ENCODE results near the gene ARRB1. TPM values are rescaled to one million over a fixed set of nuclear protein-coding genes. Genes with fewer than 3 reads are reported as not detected.

ARRB1 gene
- polyA plus RNA-seq, 1 experiment: 15.7 TPM

DNA sequence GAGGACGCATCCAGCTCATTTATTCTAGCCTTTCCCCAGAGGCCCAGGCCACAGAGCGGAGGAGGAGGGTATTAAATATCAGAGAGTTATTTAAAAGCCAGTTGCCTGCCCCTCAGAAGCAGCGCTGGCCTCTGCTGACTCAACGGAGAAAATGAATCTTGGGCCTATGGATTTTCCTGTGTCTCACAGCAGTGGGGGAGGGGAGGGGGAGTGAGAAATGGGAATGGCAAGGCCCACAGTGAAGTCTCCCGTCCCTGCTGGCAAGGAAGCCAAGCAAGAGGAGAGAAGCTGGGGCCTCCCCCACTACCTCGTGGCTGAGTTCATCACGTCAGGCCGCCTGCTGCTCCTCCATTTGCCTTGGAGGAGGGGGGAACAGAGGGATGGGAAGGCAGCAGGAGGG lies 115.4 kb downstream of the ARRB1 start:
- H3K4me3 ChIP-seq (ENCODE audit: low read depth, low read length): no peak overlapping the region
- H3K27me3 ChIP-seq (ENCODE audit: control insufficient read depth, insufficient read depth, low read length): peaks cover 20% of the 10 kb centered on the region
- DNase-seq (ENCODE audit: low read depth): no peak
- ChIA-PET POLR2A (no interaction called here), CTCF (interaction anchor here (1.9 to 2.1 kb wide), 2 partner anchors 12 to 31 kb away, joined by 7 read pairs; no protein-coding TSS in a partner anchor)
- TF ChIP-seq, protein P1, sequence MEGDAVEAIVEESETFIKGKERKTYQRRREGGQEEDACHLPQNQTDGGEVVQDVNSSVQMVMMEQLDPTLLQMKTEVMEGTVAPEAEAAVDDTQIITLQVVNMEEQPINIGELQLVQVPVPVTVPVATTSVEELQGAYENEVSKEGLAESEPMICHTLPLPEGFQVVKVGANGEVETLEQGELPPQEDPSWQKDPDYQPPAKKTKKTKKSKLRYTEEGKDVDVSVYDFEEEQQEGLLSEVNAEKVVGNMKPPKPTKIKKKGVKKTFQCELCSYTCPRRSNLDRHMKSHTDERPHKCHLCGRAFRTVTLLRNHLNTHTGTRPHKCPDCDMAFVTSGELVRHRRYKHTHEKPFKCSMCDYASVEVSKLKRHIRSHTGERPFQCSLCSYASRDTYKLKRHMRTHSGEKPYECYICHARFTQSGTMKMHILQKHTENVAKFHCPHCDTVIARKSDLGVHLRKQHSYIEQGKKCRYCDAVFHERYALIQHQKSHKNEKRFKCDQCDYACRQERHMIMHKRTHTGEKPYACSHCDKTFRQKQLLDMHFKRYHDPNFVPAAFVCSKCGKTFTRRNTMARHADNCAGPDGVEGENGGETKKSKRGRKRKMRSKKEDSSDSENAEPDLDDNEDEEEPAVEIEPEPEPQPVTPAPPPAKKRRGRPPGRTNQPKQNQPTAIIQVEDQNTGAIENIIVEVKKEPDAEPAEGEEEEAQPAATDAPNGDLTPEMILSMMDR (IDR thresholded peaks at IDR 0.05; ENCODE audit: insufficient read depth, low read depth, low read length): no peak
- no peaks in the 10 kb centered on the region for H3K36me3 ChIP-seq (ENCODE audit: control insufficient read depth, insufficient read depth, low read length)

- H3K27me3 ChIP-seq (ENCODE audit: control insufficient read depth, insufficient read depth, low read length): peaks cover 9% of the 10 kb centered on the region
- ChIA-PET CTCF (interaction anchor here (0.7 to 4.5 kb wide), 5 partner anchors 8 to 93 kb away, joined by 3 to 27 read pairs (median 7); partner anchors contain the start of gene TPBGL), POLR2A (no interaction called here)
- TF ChIP-seq, protein P1 (IDR thresholded peaks at IDR 0.05; ENCODE audit: insufficient read depth, low read depth, low read length): no peak
- H3K36me3 ChIP-seq (ENCODE audit: control insufficient read depth, insufficient read depth, low read length): no peaks in the 10 kb centered on the region
- no peak overlapping the region for H3K4me3 ChIP-seq (ENCODE audit: low read depth, low read length)
- no peak for DNase-seq (ENCODE audit: low read depth)
Observed at GRCh38 chr11:75233754-75234172, 117.7 kb downstream of the ARRB1 start.

DNA sequence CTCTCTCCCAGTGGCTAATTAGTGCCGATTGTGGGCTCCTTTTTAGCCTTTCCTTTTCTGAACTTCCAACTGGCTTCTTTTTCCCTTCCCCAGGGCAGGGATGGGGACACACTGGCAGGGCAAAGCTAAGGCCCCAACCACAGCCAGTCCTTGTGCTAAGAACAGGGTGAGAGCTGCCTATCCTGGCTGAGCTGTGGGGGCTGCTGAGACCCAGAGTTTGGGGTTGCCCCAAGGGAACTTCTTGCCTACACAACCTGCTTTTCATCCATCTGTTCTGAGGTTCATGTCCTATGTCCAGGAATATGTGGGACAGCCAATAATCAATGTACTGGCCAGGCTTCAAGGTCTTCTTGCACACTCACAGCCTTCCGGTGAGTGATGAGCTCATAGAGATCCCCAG lies 120.8 kb downstream of the ARRB1 start:
- ChIA-PET CTCF (interaction anchor here (1.0 to 4.5 kb wide), 2 partner anchors 11 to 90 kb away, joined by 3 to 27 read pairs; partner anchors contain the start of gene TPBGL), POLR2A (no interaction called here)
- no peak overlapping the region for H3K4me3 ChIP-seq (ENCODE audit: low read depth, low read length)
- TF ChIP-seq, protein P1 (IDR thresholded peaks at IDR 0.05; ENCODE audit: insufficient read depth, low read depth, low read length): no peak
- peaks cover 3% of the 10 kb centered on the region; the same call in 1 of the 2 replicates for H3K27me3 ChIP-seq (ENCODE audit: control insufficient read depth, insufficient read depth, low read length)
- no peak for DNase-seq (ENCODE audit: low read depth)
- H3K36me3 ChIP-seq (ENCODE audit: control insufficient read depth, insufficient read depth, low read length): no peaks in the 10 kb centered on the region

DNA sequence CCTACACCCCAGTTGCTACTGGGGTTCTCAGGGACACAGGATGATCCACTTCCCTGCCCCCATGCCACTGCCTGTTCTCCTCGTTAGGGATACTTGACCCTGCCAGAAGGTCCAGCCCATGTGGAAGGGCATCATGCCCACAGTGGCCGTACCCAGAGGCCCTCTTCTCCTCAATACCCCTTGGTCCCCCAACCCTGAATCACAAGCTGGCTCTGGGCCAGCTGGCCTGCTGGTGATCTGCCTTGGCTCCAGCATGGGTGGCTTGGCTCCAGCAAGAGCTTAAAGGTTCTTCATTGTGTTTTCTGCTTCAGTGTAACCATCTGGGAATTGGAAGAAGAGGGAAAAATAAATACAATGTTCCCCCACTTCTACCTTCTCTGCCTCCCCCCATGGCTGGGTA lies 122.0 kb downstream of the ARRB1 start:
- ChIA-PET CTCF (interaction anchor here (1.9 to 4.5 kb wide), 2 partner anchors 12 to 24 kb away, joined by 6 to 27 read pairs; partner anchors contain the start of gene TPBGL), POLR2A (no interaction called here)
- no peak for DNase-seq (ENCODE audit: low read depth)
- TF ChIP-seq, protein P1 (IDR thresholded peaks at IDR 0.05; ENCODE audit: insufficient read depth, low read depth, low read length): no peak
- Histone ChIP-seq H3K27me3 (ENCODE audit: control insufficient read depth, insufficient read depth, low read length) (peaks cover 7% of the 10 kb centered on the region; the same call in 1 of the 2 replicates), H3K36me3 (ENCODE audit: control insufficient read depth, insufficient read depth, low read length) (no peaks in the 10 kb centered on the region), H3K4me3 (ENCODE audit: low read depth, low read length) (no peak overlapping the region)

DNA sequence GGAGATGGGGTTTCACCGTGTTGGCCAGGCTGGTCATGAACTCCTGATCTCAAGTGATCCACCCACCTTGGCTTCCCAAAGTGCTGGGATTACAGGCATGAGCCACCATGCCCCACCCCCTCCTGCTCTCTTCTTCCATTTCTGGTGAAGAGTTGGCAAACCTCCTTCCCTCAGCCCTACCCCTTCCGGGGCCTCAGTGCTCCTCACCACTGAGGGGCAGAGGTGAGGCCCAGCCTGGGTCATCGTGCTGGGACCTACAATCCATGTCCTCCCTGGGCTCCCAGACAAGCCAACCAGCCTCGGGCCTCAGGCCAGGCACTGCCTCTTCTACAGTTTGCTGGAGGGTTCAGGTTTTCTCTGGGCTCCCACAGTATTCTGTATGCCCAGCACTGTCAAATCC lies 125.7 kb downstream of the ARRB1 start:
- CTCF ChIA-PET: interaction anchor here (0.6 to 2.6 kb wide), 4 partner anchors 11 to 23 kb away, joined by 3 to 10 read pairs (median 3); no protein-coding TSS in a partner anchor
- POLR2A ChIA-PET: no interaction called here
- TF ChIP-seq, protein P1 (IDR thresholded peaks at IDR 0.05; ENCODE audit: insufficient read depth, low read depth, low read length): no peak
- H3K4me3 ChIP-seq (ENCODE audit: low read depth, low read length): no peak overlapping the region
- H3K36me3 ChIP-seq (ENCODE audit: control insufficient read depth, insufficient read depth, low read length): no peaks in the 10 kb centered on the region
- H3K27me3 ChIP-seq (ENCODE audit: control insufficient read depth, insufficient read depth, low read length): peaks cover 9% of the 10 kb centered on the region; the same call in 1 of the 2 replicates
- no peak for DNase-seq (ENCODE audit: low read depth)

All from BJ (cell line).